ENCODE measurements around the gene PRDM12. TPM values are rescaled to one million over a fixed set of nuclear protein-coding genes. Genes with fewer than 3 reads are reported as not detected.

Gene PRDM12
- total RNA-seq, 1 donor from 2014 or later, result not detected

DNA sequence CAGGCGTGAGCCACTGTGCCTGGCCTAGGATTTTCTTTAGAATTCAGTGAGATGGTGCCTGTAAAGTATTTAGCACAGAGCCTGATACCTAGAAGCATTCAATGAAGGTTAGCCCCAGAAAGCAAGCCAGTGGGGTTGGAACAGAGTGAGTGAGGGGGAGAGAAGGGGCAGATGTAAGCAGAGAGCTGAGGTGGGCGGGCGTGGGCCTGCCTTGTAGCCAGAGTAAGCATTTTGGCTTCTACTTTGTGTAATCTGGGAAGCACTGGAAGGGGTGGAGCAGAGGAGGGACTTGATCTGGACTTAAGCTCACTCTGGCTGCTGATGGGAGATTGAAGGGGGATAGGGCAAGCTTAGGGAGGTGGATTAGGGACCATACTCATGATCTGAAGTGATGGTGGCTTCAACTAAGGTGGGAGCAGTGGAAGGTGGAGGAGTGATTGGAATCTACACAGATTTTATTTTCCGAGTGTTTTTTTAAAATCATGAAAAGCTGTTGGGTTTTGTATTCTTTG is 31.8 kb downstream of the PRDM12 start:
- Histone ChIP-seq H3K4me1 (peaks cover 0 to 22% of the 10 kb centered on the region in 2 donors), H3K27ac (no peak overlapping the region), H3K4me3 (no peak overlapping the region), H3K36me3 (peaks cover 25 to 43% of the 10 kb centered on the region in 2 donors), H3K9me3 (no peaks in the 10 kb centered on the region), H3K27me3 (no peaks in the 10 kb centered on the region)
- intact Hi-C loops (cut with DNase I), result loop anchor here (10.0 kb wide), 1 partner anchor 429 kb away; the partner anchor contains the start of gene NUP214
- no peak for DNase-seq (ENCODE audit: low spot score in 2 of 2)
- TF ChIP-seq CTCF (IDR thresholded peaks at IDR 0.05), result no peak

GRCh38 chr9:130696996-130697395 is 32.6 kb downstream of the PRDM12 start:
- intact Hi-C loops (cut with DNase I), result loop anchor here (10.0 kb wide), 1 partner anchor 428 kb away; the partner anchor contains the start of gene NUP214
- H3K36me3 ChIP-seq, result peaks cover 29 to 46% of the 10 kb centered on the region in 2 donors
- H3K27ac ChIP-seq, result no peak overlapping the region

DNA sequence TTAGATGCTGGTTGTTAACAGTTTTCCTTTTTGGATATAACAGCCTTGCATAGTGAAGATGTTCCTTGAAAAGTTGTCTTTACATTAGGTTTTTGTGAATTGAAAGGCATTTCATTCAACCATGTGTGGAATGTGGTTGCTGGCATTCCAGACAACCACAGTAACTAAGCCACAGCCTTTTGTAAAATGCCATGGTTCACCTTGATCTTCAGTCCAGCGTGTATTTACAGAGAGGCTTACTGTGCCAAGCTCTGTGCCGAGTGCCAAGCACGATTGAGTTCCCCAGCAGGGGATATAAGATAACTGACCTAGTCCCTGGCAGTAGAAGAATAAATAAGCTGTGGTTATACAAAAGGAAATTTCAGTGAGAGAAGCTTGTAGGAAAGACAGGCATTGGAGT is 34.1 kb downstream of the PRDM12 start:
- H3K4me1 ChIP-seq, result peaks cover 0 to 26% of the 10 kb centered on the region in 2 donors
- H3K27me3 ChIP-seq, result no peaks in the 10 kb centered on the region
- peaks cover 41 to 59% of the 10 kb centered on the region in 2 donors for H3K36me3 ChIP-seq
- no peak for TF ChIP-seq CTCF (IDR thresholded peaks at IDR 0.05)
- H3K9me3 ChIP-seq, result no peaks in the 10 kb centered on the region
- no peak overlapping the region for H3K4me3 ChIP-seq
- no peak overlapping the region for H3K27ac ChIP-seq
- intact Hi-C loops (cut with DNase I), result loop anchor here (10.0 kb wide), 1 partner anchor 426 kb away; the partner anchor contains the start of gene NUP214
- DNase-seq (ENCODE audit: low spot score in 2 of 2), result no peak

More at GRCh38 chr9:130696996-130697395, 32.6 kb downstream of the PRDM12 start:
- no peaks in the 10 kb centered on the region for H3K9me3 ChIP-seq
- H3K4me1 ChIP-seq, result peaks cover 0 to 26% of the 10 kb centered on the region in 2 donors
- DNase-seq (ENCODE audit: low spot score in 2 of 2), result no peak
- no peak for TF ChIP-seq CTCF (IDR thresholded peaks at IDR 0.05)
- H3K4me3 ChIP-seq, result no peak overlapping the region
- H3K27me3 ChIP-seq, result no peaks in the 10 kb centered on the region

DNA sequence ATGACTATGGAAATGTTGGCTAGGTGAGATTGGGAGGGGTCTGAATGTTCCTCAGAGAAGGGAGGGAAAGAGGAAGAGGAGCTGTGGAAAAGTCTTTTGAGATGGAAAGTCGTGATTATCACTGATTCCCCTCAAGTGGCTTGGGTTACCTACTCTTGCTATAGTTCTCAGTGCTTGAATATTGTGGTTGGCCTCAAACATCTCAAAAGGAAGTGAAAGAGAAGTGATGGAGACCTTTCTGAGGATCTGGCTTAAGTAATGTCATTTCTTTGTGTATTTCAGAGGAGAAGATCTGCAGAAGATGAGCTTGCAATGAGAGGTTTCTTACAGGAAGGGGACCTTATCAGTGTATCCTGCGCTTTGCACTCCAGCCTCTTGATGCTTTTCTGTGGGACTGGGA is 34.7 kb downstream of the PRDM12 start:
- H3K36me3 ChIP-seq, result peaks cover 47 to 65% of the 10 kb centered on the region in 2 donors

More for the DNA sequence above, 34.7 kb downstream of the PRDM12 start:
- Histone ChIP-seq H3K27me3 (no peaks in the 10 kb centered on the region), H3K9me3 (no peaks in the 10 kb centered on the region), H3K4me1 (peaks cover 0 to 26% of the 10 kb centered on the region in 2 donors), H3K27ac (no peak overlapping the region), H3K4me3 (no peak overlapping the region)
- intact Hi-C loops (cut with DNase I), result loop anchor here (10.0 kb wide), 1 partner anchor 426 kb away; the partner anchor contains the start of gene NUP214
- DNase-seq (ENCODE audit: low spot score in 2 of 2), result no peak
- TF ChIP-seq CTCF (IDR thresholded peaks at IDR 0.05), result no peak

Data from ascending aorta (tissue), 2 donors.